ENCODE results near the gene LSMEM2. TPM values are rescaled to one million over a fixed set of nuclear protein-coding genes. Genes with fewer than 3 reads are reported as not detected.

LSMEM2 gene
- total RNA-seq, 3 donors from 2014 or later, result not detected

DNA sequence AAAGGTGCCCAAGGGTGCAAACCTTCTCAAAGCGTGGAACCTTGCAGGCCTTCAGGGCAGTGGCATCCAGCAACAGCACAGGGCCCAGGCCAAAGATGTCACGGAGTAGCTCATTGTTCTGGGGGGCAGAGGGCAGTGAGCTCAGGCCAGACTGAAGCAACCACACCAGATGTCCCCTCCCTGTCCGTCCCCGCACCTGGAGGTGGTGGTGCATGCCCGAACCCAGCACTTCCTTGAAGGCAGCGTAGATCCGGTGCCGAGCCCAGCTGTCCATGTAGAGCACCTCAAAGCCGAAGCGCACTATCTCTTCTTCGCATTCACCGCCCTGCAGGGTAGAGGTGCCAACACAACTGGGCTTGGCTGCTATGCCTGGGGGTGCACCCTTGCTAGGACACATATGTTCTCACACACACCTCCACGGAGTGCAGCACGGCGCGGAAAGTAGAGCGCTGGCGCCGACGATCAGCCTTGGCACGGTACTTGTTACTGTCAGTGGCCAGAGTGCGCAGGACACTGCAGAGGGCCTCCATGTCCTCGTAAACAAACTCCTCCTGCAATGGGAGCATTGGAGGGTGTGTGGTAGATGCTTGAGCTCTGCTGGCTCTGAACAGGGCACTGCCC is 9.6 kb downstream of the LSMEM2 start:
- H3K4me1 ChIP-seq, result peaks cover 5% of the 10 kb centered on the region in 2 donors
- no peak overlapping the region for H3K27ac ChIP-seq
- intact Hi-C loops (cut with DNase I; ENCODE audit: low total_unique reads), result no loop called here
- H3K27me3 ChIP-seq, result no peaks in the 10 kb centered on the region
- no peak overlapping the region for H3K4me3 ChIP-seq
- DNase-seq (ENCODE audit: low spot score in 2 of 2), result no peak
- no peaks in the 10 kb centered on the region for H3K36me3 ChIP-seq
- no peak for TF ChIP-seq POLR2A (IDR thresholded peaks at IDR 0.05)
- TF ChIP-seq, protein P1, sequence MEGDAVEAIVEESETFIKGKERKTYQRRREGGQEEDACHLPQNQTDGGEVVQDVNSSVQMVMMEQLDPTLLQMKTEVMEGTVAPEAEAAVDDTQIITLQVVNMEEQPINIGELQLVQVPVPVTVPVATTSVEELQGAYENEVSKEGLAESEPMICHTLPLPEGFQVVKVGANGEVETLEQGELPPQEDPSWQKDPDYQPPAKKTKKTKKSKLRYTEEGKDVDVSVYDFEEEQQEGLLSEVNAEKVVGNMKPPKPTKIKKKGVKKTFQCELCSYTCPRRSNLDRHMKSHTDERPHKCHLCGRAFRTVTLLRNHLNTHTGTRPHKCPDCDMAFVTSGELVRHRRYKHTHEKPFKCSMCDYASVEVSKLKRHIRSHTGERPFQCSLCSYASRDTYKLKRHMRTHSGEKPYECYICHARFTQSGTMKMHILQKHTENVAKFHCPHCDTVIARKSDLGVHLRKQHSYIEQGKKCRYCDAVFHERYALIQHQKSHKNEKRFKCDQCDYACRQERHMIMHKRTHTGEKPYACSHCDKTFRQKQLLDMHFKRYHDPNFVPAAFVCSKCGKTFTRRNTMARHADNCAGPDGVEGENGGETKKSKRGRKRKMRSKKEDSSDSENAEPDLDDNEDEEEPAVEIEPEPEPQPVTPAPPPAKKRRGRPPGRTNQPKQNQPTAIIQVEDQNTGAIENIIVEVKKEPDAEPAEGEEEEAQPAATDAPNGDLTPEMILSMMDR (IDR thresholded peaks at IDR 0.05), result no peak
- TF ChIP-seq POLR2AphosphoS5 (IDR thresholded peaks at IDR 0.05), result no peak
- no peaks in the 10 kb centered on the region for H3K9me3 ChIP-seq

DNA sequence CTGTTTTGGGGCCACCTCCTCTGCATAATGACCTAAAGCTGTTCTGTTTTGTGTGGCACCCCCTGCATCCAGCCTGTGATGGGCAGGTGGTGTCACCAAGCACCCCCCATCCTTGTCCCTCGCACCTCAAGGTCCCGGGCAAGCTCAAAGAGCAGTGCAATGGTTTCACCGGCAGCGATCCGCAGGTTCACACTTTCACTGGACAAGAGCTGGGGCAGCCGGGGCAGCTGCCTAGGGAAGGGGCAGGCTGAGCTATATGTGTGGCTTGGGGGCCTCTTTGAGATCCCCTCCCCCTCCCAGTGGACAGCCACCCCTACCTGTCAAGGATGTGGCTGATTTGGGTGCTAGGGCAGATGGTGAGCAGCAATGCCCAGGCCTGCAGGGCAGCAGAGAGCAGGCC is 10.2 kb downstream of the LSMEM2 start:
- TF ChIP-seq POLR2A (IDR thresholded peaks at IDR 0.05) (no peak), POLR2AphosphoS5 (IDR thresholded peaks at IDR 0.05) (no peak)
- TF ChIP-seq, protein P1 (IDR thresholded peaks at IDR 0.05), result no peak
- Histone ChIP-seq H3K36me3 (no peaks in the 10 kb centered on the region), H3K4me1 (peaks cover 5% of the 10 kb centered on the region in 2 donors), H3K9me3 (no peaks in the 10 kb centered on the region), H3K27ac (no peak overlapping the region), H3K27me3 (no peaks in the 10 kb centered on the region), H3K4me3 (no peak overlapping the region)
- DNase-seq (ENCODE audit: low spot score in 2 of 2), result no peak
- intact Hi-C loops (cut with DNase I; ENCODE audit: low total_unique reads), result no loop called here

DNA sequence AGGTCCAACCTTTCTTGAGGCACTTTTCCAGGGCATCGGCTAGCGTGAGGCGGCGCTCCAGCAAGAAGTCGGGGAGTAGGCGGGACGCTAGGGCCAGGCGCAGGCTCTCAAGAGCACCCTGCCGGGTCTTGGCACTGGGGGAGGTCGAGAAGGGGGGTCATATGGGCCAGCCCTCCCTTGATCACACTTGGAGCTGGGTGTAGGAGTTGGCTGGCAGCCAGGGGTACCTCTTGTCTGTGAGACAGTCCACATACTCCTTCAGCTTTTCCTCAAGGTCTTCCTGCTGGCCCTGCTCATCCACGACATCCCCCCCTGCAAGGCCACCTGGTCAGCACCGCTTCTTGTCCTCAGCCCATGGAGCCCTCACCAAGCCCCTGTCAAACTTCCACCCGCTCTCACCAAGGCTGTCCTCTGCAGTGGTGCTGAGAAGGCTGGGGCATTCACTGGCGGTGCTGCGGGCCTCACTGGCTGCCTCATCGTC is 11.3 kb downstream of the LSMEM2 start:
- Histone ChIP-seq H3K27ac (peak overlapping the region in 1 of 2 donors; percentile 12), H3K4me1 (peaks cover 5% of the 10 kb centered on the region in 2 donors), H3K9me3 (no peaks in the 10 kb centered on the region), H3K4me3 (no peak overlapping the region), H3K36me3 (no peaks in the 10 kb centered on the region), H3K27me3 (no peaks in the 10 kb centered on the region)
- TF ChIP-seq POLR2A (IDR thresholded peaks at IDR 0.05), result no peak
- TF ChIP-seq POLR2AphosphoS5 (IDR thresholded peaks at IDR 0.05), result no peak
- TF ChIP-seq, protein P1 (IDR thresholded peaks at IDR 0.05), result no peak
- no peak for DNase-seq (ENCODE audit: low spot score in 2 of 2)
- intact Hi-C loops (cut with DNase I; ENCODE audit: low total_unique reads), result no loop called here

DNA sequence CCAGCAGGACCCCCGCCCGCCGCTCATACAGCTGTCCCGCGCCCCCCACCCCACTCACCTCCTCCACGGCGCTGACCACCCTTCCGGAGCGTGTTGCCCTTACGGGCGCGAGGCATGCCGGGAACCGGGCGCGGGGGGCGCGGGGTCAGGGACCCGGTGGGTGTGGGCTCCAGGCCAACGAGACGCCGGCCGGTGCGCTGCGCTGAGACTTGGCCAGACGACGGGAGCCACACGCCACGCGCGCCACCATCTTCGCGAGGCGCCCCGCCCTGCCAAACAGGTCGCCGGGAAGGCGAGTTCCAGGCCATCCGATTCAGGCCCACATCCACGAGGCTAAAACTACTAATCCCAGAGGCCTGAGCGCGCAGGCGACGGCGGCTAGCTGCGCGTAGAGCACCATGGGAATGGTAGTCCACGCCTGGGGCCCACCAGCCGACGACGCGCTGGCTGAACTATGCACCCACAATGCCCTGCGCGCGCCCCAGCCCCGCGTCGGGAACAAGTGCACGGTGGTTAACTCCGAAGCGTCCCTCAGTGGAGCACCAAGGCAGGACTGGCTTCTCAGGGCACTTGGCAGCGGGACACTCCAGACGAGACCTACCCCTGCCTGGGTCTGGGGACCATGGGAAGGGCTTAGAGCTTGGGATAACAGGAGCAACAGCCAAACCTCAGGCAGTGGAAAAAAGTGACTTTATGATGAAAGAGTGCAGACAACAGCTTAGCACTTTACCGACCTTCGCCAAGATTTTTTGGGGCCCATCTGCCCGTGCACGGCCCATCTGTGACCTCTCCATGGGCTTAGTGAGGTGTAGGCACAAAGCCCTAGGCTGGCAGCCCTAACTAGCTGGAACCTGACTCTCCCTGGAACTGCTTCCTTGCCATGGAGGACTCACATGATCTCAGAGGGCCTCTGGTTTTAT is 13.5 kb downstream of the LSMEM2 start, which contains the start of gene IFRD2:
TSS of gene IFRD2 (minus strand) at position 271 of the 920 bp plus-strand sequence. CDS start at position 116, 155 bp downstream.
- DNase-seq (ENCODE audit: low spot score in 2 of 2), result peak; percentile 96 to 97
- Histone ChIP-seq H3K4me3 (peak within 1 kb of the TSS; percentile 96 to 99 (median 98)), H3K4me1 (peaks cover 5% of the 10 kb centered on the region in 2 donors), H3K27me3 (no peaks in the 10 kb centered on the region), H3K9me3 (no peaks in the 10 kb centered on the region), H3K27ac (peak within 1 kb of the TSS; percentile 92 to 96), H3K36me3 (no peaks in the 10 kb centered on the region)
- TF ChIP-seq, protein P1 (IDR thresholded peaks at IDR 0.05), result no peak
- TF ChIP-seq POLR2AphosphoS5 (IDR thresholded peaks at IDR 0.05), result peak; percentile 66 to 94 (median 90)
- TF ChIP-seq POLR2A (IDR thresholded peaks at IDR 0.05), result peak; percentile 53
- intact Hi-C loops (cut with DNase I; ENCODE audit: low total_unique reads), result no loop called here
